Glomerular visceral epithelial cell (primary cell): ENCODE results near the gene B9D2.
"Not testable (repeated sequence)": the region's sequence is repeated elsewhere in the genome, so short reads cannot be mapped to it uniquely, and the experiment has no call there.

Experiments used
- DNase-seq: peaks from one replicate; pipeline ENCODE4 v3.0.0-alpha.2; 2016; ENCODE audit errors: extremely low spot score

Gene B9D2

DNA sequence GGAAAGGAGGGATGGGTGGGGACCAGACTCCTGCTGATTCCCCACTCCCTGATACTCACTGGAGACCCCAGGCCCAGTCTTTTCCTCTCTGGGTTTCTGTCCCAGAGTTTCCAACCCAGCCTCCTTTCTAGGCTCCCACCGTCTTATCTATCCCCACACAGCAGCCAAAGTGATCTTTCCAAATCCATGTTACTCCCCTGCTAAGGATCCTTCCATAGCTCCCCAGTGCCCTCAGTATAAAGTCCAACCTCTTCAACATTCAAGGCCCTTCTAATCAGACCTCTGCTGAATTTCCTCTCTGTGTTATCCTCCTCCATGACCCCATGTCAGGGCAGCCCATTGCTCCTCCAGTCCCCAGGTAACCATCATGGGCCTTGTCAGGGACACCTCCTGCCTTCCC lies 8.9 kb downstream of the B9D2 start:
- no peak for DNase-seq

DNA sequence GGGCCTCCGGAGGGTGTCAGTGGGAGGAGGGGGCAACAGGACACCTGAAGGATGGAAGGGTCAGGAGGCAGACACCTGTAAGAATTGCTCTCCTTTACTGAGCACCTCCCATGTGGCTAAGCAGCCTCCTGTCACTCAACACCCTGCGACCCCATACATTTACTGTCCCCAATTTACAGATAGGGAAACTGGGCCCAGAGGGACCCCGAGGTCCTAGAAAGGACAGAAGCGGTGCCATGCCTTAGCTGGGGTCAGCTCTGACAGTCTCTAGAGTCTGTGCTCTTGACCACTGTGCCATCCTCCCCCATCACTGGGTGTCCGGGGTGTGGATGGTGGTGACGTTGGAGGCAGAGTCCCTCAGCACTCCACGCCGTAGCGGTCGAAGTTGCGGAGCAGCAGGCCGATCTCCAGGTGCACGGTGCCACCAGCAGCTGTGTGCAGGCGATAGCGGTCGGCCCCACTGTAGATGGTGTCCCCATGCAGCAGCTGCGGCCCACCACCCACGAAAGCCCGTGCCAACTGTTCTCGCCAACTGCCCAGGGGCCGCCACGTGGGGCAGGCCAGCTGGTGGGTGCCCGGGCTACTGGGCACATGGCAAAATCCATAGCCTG lies 9.5 kb downstream of the B9D2 start:
- no peak for DNase-seq

DNA sequence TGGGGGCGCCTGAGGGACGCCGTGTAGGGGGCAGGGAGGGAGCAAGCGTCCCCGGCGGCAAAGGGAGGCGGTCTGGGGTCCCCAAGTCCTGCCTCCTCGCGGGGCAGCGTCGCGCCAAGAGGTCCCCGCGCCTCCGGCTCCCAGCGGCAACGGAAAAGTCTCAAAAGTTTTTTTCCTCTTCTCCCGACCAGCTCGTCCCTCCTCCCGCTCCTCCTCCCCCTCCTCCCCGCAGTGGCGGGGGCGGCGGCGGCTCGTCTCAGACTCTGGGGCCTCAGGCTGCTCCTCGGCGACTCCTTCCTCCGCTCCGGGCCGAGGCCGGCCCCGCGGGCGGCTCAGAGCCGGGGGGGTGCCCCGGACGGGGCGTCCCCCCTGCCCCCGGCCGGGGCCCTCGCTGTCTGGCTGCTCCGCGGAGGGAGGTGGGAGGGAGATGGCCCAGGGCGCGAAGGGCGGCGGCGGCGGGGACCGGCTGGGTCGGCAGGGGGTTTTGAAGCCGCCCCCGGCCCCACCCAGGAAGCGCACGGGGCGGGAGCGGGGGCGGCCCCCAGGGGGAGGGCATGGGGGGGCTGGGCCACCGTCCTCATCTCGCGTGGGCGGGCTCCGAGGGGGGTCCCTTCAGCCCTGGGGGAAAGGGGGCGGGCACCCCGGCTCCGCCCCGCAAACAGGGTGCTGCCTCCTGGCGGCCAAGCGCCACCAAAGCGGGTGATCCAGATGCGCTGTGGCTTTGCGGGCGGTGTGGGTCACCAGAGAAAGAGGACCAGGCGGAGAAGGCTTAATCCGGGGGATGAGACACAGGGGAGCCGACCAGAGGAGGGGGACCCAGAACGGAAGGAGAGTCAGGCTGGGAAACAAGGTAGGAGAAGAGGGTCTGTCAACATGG lies 10.2 kb downstream of the B9D2 start, which contains the start of gene TGFB1:
Gene TGFB1 (minus strand): TSS at position 457 of the 877 bp plus-strand sequence. CDS start 878 bp downstream, outside the sequence.
- DNase-seq: peak; percentile 94

DNA sequence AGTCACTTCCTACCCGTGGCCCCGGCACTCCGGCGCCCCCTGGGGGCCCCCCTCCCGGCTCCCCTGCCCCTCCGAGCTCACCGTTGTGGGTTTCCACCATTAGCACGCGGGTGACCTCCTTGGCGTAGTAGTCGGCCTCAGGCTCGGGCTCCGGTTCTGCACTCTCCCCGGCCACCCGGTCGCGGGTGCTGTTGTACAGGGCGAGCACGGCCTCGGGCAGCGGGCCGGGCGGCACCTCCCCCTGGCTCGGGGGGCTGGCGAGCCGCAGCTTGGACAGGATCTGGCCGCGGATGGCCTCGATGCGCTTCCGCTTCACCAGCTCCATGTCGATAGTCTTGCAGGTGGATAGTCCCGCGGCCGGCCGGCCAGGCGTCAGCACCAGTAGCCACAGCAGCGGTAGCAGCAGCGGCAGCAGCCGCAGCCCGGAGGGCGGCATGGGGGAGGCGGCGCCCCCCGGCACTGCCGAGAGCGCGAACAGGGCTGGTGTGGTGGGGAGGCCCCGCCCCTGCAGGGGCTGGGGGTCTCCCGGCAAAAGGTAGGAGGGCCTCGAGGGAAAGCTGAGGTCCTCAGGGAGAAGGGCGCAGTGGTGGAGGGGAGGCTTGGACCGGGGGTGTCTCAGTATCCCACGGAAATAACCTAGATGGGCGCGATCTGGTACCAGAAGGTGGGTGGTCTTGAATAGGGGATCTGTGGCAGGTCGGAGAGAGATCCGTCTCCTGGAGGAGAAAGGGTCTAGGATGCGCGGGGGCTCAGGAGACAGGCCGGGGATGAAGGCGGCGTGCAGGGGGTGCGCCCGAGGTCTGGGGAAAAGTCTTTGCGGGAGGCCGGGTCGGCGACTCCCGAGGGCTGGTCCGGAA lies 11.1 kb downstream of the B9D2 start:
- peak; percentile 74 for DNase-seq

DNA sequence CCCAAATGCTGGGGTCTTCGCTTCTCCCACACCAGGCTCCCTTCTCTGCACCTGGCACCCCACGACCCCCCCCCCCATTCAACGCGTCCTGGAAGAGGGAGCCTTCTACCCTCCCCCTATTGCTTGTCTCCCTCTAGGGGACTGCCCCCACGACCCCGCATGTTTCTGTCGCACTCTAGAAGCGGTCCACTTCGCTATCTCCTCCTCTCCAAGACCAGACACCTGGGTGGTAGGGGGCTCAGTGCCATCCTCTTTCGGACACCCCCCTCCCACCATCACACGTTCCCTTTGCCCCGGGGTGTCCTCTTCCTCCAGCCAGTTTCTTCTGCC lies 11.7 kb downstream of the B9D2 start:
- no peak for DNase-seq

DNA sequence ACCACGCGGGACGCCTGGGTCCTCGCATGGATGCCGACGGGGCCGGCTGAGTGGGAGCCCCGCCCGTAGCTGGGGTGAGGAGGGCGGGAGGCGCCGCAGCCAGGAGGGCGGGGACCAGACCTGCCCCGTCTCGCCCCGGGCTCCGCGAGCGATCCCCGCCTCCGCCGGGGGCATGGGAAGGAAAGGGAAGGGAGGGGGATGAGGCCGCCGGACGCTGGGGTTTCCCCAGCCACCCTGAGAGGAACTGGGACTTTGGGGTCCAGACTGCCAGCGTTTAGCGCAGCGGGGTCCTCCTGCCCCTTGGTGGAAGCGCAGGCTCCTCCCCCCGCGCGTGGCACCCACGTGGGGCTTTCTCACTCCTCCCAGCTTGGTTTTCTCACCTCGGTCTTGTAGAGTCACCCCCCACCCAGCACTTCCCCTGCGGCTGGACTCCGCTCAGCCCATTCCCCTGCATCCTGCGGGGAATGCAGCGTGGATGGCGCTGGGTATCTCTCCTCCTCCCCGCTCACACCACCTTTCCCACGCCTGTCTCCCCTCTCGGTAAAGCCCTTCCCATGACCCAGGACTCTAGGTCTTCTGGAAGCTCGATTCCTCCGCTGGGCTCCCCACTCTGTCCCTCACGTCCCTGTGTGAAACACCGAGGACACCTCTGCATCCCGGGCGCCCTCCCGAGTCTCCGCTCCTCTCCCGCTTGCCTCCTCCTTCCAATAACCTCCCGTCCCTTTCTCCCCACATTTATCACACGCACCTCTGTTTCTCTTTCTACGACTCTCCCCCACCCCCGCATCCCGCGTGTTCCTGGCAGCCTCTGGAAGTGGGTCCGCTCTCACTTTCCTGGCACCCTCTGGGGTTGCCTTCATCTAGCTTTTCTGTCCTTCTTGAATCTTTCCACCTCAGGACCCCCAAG lies 12.4 kb downstream of the B9D2 start:
- peak; percentile 70 for DNase-seq

DNA sequence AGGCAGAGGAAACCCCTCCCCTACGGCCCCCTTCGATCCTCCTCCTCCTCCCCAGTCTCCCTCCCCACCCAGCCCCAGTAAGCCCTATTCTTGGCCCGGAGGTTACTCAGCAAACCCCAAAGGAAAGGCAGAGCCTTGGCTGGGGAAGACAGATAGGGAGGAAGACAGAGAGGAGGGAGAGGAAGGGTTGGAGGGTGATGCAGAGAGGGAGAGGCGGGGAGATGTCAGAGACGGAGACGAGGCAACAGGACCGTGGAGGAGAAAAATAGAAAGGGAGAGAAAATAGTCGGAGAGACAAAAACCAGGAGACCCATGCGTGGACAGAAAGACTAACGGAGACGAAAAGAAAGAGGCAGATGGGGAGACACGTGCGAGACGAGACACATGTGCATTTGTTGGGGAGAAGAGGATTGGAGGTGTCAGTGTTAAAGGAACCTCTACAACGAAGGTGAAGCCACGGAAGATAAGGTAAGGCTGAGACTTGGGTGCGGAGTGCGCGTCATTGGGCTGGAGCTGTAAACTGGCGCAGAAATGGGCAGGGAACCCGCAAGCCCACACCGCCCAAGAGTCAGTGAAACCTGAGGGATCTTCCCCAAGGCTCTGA lies 13.1 kb downstream of the B9D2 start:
- DNase-seq: peak; percentile 18

DNA sequence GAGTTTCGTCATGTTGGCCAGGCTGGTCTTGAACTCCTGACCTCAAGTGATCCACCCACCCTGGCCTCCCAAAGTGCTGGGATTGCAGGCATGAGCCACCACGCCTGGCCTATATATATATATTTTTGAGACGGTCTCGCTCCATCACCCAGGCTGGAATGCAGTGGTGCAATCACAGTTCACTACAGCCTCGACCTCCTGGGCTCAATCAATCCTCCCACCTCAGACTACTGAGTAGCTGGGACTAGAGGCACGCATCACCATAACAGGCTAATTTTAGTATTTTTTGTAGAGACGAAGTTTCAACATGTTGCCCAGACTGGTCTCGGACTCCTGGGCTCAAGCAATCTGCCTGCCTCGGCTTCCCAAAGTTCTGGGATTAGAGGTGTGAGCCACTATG lies 17.0 kb downstream of the B9D2 start:
- DNase-seq: not testable (repeated sequence)

DNA sequence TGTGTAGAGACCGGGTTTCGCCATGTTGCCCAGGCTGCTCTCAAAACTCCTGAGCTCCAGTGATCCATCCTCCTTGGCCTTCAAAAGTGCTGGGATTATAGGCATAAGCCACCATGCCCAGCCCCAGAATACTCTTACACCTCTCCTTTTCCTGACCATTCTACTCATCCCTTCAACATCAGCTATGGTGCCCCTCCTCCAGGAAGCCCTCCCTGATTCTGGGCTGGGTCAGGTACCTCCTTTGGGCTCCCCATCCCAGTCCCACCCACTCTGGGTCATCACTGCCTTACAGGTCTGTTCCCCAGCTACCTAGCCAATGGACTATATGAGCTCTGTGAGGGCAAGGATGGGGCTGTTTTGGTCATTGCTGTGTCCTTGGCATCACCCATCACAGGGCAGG lies 19.8 kb downstream of the B9D2 start:
- no peak for DNase-seq

DNA sequence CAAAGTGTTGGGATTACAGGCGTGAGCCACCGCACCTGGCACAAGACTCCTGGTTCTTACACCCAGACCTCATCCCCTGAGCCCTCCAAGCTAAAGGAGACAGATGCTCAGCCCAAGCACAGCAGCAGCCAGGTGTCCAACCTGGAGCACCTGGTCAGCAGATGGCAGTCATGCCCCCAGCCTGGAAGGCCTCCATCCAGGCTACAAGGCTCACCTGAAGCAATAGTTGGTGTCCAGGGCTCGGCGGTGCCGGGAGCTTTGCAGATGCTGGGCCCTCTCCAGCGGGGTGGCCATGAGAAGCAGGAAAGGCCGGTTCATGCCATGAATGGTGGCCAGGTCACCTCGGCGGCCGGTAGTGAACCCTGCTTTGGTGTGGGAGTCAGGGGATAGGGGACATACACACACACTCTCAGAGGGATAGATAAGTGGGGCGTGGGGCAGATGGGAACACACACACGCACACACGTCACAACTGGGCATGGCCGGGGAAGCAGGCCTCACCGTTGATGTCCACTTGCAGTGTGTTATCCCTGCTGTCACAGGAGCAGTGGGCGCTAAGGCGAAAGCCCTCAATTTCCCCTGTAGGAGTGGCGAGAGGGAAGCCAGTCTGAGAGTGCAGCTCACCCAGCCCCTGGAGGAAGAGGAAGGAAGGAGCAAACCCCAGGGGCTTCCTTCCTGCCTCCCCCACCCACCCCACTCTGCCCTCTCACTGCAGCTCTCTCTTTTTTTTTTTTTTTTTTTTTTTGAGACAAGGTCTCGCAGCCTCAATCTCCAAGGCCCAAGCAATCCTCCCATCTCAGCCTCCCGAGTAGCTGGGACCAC lies 22.1 kb downstream of the B9D2 start:
- no peak for DNase-seq

DNA sequence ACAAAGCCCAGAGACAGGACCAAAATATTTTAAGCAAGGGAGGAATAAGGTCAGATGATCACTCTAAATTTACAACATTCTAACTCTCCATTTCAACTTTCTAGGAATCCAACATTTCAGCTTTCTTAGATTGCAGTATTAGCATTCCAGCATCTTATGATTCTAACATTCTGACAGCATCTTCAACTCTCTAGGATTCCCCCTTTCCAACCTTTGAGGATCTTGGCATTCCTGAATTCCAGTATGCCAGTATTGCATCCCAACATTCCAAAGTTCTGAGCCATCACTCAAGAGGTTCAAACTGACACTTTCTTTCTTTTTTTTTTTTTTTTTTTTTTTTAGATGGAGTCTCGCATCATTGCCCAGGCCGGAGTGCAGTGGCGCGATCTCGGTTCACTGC lies 24.0 kb downstream of the B9D2 start:
- DNase-seq: peak; percentile 84

DNA sequence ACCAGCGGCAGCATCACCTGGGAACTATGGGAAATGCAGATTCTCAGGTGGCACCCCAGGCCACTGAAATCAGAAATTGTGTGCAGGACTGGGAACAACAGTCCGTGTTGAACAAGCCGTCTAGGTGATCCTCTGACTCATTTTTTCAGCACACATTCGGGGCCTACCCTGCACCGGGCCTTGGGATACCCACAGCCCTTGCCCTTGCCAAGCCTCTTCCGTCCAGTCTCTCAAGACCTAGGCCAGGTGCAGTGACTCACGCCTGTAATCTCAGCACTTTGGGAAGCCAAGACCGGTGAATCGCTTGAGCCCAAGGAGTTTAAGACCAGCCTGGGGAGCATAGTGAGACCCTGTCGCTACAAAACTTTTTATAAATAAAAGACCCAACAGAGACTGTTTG lies 28.5 kb downstream of the B9D2 start:
- DNase-seq: no peak

DNA sequence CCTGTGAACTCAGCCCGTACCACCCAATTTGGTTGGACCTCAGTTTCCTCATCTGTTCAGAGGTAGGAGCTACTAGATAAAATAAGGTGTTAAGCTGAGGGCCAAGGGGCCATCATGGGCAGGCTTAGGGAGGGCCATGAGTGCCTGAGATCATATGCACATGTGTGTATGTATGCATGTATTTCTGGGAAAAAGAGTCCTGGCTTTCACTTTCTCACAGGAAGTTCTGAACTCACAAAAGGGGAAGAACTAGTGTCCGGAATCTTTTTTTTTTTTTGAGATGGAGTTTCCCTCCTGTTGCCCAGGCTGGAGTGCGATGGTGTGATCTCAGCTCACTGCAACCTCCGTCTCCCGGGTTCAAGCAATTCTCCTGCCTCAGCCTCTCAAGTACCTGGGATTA lies 29.2 kb downstream of the B9D2 start:
- no peak for DNase-seq

DNA sequence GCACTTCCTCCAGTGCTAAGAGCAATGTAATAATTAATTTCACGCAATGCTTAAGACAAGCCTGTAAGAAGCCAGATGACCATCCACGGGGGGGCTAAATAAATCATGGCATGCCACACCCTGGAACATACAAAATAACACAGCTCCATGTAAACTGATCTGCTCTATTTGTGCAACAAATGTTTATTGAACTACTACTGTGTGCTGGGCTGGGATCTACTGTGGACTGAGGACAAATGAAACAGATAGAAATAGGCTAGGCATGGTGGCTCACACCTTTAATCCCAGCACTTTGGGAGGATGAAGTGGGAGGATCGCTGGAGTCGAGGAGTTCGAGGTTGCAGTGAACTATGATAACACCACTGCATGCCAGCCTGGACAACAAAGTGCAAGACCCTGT lies 31.5 kb downstream of the B9D2 start:
- DNase-seq: no peak

DNA sequence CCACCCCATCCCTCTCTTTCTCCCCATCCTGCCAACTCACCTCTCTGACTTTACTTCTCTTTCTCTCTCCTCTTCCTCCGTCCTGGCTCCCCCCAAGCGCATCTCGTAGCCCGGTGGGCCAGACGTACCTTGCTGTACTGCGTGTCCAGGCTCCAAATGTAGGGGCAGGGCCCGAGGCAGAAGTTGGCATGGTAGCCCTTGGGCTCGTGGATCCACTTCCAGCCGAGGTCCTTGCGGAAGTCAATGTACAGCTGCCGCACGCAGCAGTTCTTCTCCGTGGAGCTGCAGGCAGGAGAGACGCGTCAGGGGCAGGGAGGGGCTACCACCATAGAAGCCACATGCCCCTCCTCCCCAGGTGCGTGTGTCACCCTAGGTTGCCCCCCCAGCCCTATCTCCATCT lies 31.9 kb downstream of the B9D2 start:
- no peak for DNase-seq

DNA sequence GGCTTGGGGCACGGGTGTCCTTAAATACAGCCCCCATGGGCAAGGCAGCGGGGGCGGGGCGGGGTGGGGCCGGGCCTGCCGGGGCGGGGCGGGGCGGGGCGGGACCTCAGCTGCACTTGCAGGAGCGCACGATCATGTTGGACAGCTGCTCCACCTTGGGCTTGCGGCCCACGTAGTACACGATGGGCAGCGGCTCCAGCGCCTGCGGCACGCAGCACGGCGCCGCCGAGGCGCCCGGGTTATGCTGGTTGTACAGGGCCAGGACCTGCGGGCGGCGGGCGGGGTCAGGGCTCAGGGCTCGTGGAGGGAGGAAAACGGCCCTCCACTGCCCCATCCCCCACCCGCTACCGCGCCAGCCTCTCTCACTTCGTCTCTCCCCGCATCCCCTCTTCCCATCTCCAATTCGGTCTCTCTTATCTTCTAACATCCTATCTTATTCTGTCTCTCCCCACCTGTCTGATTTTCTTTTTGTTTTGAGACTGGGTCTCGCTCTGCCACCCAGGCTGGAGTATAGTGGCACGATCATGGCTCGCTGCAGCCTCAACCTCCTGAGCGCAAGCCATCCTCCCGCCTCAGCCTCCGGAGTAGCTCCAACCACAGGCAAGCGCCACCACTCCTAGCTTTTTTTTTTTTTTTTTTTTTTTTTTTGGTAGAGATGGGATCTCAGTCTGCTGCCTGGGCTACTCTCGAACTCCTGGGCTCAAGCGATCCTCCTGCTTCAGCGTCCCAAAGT lies 32.8 kb downstream of the B9D2 start:
- no peak for DNase-seq

DNA sequence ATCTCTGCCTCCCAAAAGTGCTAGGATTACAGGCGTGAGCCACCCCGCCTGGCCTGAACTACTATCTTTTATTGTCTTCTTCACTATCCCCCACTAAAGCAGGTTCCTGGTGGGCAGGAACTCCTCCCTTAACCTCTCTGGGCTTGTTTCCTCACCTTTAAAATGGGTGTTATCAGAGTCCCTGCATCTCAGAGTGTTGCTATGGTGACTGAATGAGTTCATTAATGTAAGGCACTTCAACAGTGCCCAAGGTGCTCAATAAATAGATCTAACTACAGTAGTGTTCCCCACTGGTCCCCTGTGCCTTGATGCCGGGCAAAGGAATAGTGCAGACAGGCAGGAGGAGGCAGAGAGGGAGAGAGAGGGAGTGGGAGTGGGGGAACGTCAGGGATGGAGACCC lies 33.5 kb downstream of the B9D2 start:
- no peak for DNase-seq

DNA sequence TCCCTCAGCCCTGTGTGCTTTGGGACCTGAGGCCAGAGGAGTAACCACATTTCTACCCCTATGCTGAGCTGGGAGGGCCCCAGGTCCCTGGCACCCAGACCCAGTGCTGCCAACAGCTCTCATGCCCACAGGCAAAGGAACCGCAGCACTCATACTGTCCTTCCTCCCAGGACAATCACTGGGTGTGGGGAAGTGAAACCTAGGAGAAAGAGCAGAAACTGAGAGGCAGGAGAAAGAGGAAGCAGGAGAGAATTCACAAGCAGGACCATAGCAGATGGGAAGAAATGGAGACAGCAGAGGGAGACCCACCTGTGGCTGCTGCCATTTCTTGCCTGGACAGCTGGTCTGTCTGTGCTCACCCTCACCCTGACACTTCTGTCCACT lies 35.1 kb downstream of the B9D2 start:
- DNase-seq: no peak

DNA sequence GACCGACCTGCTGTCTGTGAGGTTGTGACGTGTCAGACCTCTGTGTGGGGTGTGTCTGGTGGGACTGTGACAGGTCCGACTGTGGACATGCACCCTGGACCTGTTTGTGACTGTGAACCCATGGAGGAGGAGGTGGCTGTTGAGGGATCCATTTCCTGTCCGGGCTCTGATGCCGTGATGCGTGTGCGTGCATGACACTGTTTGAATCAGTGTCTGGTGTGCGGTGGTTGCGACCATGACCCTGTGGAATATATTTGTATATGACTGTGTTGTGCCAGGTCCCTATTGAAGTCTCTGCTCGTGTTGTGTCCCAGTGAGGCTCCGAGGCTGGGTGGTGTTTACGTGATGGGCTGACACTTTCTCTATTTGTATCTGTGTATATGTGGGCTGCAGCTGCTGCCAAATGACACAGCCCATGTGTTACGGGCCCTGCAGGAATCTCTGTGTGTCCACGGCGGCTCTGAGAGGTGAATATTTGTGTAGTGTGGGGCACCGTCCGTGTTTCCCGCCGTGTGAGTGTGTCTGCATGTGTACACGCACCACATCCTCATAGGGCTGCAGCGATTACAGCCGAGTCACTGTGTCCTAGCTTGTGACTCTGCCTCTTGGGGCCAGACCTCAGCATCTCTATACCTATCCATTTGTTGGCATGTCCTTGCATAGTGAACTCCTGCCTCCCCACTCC lies 35.6 kb downstream of the B9D2 start:
- no peak for DNase-seq
